ENCODE data around the gene WDR5.

WDR5 gene

DNA sequence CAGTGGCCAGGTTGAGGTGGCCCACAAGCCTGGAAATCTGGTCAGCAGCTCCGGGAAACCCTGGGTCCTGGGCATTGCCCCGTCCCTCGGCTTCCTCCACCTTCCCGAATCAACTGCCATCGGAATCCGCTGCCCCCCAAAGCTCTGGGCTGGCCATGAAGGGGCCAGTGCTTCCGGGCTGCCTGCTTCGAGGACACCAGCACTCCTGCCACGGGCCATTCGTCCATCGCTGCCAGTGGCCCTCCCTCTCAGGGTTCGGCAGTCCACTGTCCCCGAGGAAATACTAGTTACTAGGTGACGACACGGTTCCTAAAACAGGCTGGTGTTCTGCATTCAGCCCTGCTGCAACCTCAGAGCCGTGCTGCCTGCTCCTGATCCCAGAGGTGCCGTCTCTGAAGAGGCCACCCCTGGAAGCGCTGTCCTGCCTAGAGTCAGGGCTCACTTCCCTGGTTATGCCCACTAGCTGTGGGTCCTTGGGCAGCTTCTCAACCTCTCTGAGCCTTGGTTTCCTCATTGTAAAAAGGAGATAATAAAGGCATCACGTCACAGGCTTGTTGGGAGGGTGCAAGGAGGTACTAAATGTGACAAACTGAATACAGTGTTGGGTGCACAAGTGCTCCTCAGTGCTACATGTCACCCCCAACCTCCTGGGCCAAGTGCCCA lies 3.5 kb upstream of the WDR5 start:
- no peak for DNase-seq

- DNase-seq = no peak
These were observed 936 bp upstream of the WDR5 start for GRCh38 chr9:134134949-134135342.

- no peak for DNase-seq
These were observed 475 bp downstream of the WDR5 start for GRCh38 chr9:134136118-134136995.

- DNase-seq = no peak
These were observed 1.1 kb downstream of the WDR5 start for GRCh38 chr9:134136996-134137299.

DNA sequence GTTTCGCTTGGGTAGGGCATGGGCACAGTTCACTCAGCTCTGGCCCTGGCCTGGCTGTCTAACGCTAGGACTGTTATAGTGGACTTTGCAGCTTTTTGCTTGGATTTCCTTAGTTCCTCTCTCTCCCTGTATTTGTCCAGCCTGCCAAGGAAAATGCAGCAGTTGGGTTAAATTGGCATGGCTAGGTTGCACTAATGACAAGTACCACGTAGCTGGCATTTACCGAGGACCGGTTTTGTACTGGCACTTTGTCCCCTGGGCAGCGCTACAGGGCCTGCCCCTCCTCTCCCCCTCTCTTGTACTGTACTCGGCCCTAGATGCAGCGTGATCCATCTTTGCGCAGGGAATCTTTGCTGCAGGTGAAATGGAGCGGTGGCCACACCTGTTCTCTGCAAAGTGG lies 2.4 kb downstream of the WDR5 start:
- no peak for DNase-seq

DNA sequence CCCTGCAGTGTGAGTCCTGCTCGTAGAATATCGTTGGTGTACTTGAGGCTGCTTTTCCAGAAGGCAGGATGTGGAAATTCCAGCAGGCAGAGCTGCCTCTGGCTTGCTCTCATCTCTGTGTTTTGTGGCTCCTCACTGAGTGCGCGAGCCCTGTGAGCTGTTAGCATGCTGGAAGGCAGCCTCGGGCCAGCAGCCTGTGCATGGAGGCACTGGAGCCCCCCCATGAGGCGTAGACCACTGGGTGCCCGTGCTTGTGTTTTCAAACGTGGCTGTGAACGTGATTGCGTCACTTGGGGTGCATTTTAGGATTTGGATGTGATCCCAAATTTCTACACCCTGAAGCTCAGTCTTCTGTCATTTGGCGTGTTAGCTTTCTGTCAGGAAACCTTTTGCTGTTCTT lies 3.2 kb downstream of the WDR5 start:
- DNase-seq = no peak

DNA sequence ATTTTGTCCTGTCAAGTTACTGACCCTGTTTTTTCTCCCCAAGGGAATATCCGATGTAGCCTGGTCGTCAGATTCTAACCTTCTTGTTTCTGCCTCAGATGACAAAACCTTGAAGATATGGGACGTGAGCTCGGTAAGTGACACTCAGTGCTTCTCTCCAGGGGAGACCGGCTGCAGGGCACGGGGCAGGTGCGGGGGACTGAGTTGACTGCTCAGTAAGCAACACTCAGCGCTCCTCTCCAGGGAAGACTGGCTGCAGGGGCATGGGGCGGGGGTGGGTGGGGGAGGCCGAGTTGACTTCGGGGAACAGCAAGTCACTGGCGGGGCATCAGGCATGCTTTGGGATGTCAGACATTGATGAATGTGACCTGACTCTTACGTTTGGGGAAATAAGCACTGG lies 6.0 kb downstream of the WDR5 start:
- no peak for DNase-seq

GRCh38 chr9:134144801-134145200 lies 8.9 kb downstream of the WDR5 start:
- DNase-seq = no peak

GRCh38 chr9:134145262-134145661 lies 9.4 kb downstream of the WDR5 start:
- DNase-seq = no peak

DNA sequence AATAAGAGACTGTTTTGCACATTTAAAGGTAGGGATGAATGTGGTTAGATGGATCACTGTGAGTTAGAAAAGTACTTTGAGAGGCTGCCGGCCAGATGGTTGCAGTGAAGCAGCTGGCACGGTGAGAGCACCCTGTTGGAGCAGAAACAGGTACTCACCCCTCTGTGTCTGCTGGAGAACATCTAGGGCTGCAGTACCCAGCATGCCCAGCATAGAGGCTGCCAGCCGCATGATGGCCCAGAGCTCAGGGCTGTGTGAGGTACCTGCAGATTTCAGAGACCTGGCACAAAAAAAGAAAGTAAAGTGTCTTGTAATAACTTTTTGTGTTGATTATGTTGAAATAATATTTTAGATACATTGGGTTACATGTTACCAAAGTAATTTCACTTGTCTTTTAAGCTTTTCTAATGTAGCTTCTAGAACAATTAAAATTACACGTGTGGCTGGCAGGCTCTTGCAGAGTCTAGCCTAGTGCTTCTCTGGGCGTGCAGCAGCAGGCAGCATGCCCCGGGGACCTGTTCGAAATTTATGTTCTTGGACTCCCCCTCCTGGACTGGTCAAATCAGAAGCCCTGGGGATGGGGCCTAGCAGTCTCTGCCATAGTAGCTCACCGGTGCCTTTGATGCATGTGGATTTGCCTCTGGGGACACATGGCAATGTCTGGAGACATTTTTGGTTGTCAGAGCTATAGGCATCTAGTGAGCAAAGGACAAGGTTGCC lies 11.1 kb downstream of the WDR5 start:
- no peak for DNase-seq

- DNase-seq = no peak
These were observed 13.5 kb downstream of the WDR5 start for GRCh38 chr9:134149380-134149779.

DNA sequence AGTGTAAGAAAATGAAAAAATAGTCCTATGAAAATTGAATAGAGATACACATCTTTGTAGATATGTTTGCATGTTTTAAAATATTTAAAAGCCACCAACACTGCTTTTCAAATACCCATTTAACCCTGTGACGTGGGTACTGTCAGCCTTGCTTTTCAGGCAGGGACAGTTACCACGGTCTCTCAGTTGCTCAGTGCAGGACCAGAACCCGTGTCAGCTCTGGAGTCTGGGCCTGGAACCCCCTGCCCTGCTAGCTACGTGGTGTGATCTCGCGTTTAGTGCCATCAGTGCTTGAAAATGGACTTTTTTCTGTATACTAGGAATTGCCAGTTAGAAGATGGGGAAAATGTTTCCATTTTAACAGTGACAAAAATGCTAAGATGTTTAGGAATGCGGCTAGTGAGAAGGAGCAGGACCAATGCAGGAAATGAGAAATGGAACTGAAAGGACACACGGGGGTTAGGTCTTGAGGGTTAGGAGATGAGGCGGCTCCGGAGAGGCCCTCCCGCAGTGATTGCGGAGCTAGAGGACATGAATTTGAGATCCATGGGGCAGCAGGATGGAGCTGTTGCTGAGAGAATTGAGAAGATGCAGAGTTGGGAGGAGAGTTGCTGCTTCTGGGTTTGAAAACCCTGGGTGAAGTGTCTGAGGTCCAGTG lies 14.8 kb downstream of the WDR5 start:
- DNase-seq = no peak

DNA sequence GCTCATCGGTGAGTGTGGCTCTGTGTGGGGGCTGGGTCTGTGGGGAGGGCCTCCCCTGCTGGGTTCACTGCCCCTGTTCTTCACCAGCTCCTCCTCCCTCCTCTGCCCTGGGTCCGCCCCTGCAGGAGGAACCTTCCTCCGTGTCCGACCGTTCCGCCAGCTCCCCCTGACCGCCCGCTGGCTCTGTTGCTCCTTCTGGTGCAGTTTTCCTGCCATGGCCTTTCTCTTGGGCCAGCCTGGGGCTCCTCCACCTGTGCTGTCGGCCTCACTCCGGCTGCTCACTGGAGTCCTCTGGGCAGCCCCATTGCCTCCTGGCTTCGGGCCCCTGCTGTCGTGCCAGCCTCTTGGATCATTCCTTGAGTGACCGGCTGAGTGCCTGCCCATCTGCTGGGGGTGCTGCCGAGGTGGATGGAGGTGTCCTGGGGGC lies 16.2 kb downstream of the WDR5 start:
- DNase-seq = no peak

DNA sequence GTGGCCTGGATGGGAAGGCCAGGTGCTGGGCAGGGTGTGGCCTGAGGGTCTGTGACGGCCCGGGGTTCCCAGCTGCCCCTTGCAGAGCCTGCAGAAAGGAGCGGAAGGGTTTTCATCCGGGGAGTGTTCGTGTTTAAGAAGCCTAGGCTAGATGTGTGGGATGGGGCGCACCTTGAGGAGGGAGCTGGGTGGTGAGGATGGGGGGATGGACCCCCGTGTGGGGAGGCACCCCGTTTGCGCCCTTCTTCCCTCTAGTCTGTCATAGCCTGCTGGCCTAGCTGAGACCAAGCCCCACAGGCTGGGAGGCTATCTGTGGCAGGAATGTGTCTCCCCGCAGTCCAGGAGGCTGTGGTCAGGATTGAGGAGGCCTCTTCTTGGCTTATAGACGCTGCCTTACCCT lies 16.6 kb downstream of the WDR5 start:
- DNase-seq = no peak

GRCh38 chr9:134153450-134153849 lies 17.6 kb downstream of the WDR5 start:
- no peak for DNase-seq

GRCh38 chr9:134154262-134154701 lies 18.4 kb downstream of the WDR5 start:
- DNase-seq = no peak

DNA sequence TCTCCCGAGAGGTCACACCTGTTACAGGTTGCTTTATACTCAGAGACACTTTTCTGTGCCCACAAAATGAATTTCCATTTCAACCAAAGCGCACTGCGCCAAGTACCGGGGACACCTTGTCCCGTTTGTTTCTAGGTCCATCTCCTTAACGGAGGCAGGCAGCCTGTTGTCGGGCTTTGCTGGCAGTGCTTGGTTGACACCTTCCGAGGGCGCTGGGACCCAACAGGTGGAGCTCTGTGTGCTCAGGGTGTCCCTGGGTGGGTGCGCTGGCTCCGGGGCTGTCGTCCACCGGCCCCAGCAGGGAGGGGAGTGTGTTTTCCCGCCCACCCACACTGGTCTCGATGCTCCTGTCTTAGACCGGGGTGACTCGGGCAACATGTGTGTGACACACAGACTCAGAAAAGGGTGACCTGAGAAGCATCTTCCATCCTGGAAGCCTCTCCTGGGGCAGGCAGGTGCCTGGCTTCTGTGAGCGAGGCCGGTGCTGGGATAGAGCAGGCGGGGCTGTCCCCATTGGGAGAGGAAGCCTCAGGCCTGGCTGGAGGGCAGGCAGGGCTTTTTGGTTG lies 20.0 kb downstream of the WDR5 start:
- no peak for DNase-seq

DNA sequence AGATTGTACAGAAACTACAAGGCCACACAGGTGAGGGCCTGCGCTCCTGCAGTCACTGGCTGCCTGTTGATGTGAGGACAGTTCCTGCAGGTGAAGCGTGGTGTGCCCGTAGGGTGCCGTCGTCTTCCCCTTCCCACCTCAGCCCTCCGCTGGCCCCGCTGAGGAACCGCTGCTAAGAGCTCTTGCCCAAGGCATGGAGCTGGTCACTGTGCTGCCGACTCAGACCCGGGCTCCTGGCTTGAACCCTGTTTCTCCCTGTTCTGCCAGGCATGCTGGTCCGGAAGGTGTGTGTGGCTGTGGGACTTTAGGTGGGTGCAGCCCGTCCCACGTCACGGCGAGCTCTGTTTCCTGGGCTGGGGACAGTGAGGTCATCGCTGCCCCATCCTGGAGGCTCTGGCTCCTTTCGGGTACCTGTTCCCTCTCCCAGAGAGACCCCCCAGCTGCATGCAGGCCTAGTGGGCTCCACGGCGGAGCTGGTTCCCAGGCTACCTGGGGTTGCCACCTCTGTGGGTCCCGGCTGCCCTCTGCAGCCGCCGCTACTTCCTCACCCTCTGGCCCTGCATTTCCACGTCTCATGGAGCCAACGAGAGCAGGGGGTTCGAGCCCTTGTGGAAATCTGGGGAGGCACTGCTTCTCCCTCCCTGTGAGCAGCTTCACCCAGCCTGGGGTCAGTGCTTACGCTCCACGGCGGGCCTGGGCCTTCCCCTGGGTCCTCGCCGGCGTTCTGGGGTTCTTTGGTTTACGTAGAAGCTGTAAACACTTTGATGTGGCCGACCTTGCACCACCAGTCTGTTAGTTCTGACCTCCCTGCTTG lies 20.9 kb downstream of the WDR5 start:
- DNase-seq = no peak

- DNase-seq = no peak
These were observed 21.6 kb downstream of the WDR5 start for GRCh38 chr9:134157378-134157885.

DNA sequence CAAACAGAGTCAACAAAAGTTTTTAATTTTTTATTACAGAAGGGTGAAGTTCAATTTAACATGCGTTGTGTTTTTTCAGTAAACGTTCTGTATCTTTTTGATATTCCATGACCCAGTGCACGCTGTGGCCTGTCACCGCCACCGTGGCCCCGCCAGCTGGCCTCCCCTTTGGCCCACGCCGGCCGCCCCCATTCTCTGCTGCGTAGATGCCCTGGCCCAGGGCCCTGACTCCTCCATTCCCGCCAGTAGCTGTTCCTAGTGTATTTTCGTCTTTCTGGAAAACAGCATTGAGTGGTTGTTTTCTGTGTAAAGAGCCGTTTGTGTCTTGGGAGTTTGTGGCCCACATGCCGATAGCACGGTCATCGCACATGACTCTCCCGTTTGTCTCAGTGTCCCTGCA lies 22.4 kb downstream of the WDR5 start:
- no peak for DNase-seq

GRCh38 chr9:134158753-134159392 lies 23.0 kb downstream of the WDR5 start:
- no peak for DNase-seq

Data from NK-92 treated with Interleukin-12 subunit alpha and Interleukin-12 subunit beta, amount 100 ng/mL, for 24 hours (cell line).